Suprapubic skin (tissue), 4 donors: ENCODE results near the gene MRNIP. TPM values are rescaled to one million over a fixed set of nuclear protein-coding genes. Genes with fewer than 3 reads are reported as not detected.

Experiments used
- DNase-seq, 2 donors: peaks; one replicate each; pipeline ENCODE4 v3.0.0-alpha.2; 2019; ENCODE audit warnings: low spot score in 2 of 2
- H3K27ac ChIP-seq: fragments of 200-600 bp; sonication (generic); one replicate; pipeline ENCODE4 v1.5.1; 2019
- H3K27me3 ChIP-seq: fragments of 200-600 bp; sonication (generic); one replicate; pipeline ENCODE4 v1.5.1; 2019
- H3K36me3 ChIP-seq: fragments of 200-600 bp; sonication (generic); one replicate; pipeline ENCODE4 v1.5.1; 2019
- H3K4me1 ChIP-seq: fragments of 200-600 bp; sonication (generic); one replicate; pipeline ENCODE4 v1.5.1; 2019
- H3K4me3 ChIP-seq: fragments of 200-600 bp; sonication (generic); one replicate; pipeline ENCODE4 v1.5.1; 2019; ENCODE audit warnings: mild to moderate bottlenecking
- H3K9me3 ChIP-seq: fragments of 200-600 bp; sonication (generic); one replicate; pipeline ENCODE4 v1.5.1; 2019
- EP300 ChIP-seq: sonication (generic); formaldehyde crosslinking; IDR thresholded peaks from one replicate; pipeline ENCODE4 v1.6.1; 2017; ENCODE audit warnings: antibody characterized with exemption
- POLR2A ChIP-seq, 2 donors: fragments of 450-650 bp; IDR thresholded peaks; one replicate each; pipeline ENCODE4 v1.6.1; 2017; ENCODE audit warnings: antibody characterized with exemption in 2 of 2, mild to moderate bottlenecking in 2 of 2, moderate library complexity in 2 of 2
- POLR2AphosphoS5 ChIP-seq, 3 donors: sonication (generic); formaldehyde crosslinking; IDR thresholded peaks; one replicate each; pipeline ENCODE4 v1.6.1; 2017; ENCODE audit warnings: antibody characterized with exemption in 3 of 3
- WGBS: methylation state at CpG from one replicate; pipeline ENCODE4 v1.1.5; 2018; 5-methylcytosine and 5-hydroxymethylcytosine counted together
- total RNA-seq, 4 donors: library from RNA; depleted of rRNA; stranded (reverse); fragments of >200 nt; gene quantifications; one replicate each; pipeline ENCODE4 v1.1.0, GENCODE V29; 2016
- TF ChIP-seq, protein P1 (sequence below), 2 donors: fragments of 200-600 bp in 1 of 2; fragments of 450-650 bp in 1 of 2; sonication (generic) in 1 of 2; IDR thresholded peaks; one replicate each; pipeline ENCODE4 v1.5.1; 2016 to 2019; ENCODE audit warnings: antibody characterized with exemption in 2 of 2, mild to moderate bottlenecking in 1 of 2, moderate library complexity in 1 of 2

Gene MRNIP
- total RNA-seq, 4 donors from 2014 or later, result 11.6 to 102 (median 22.6) TPM

DNA sequence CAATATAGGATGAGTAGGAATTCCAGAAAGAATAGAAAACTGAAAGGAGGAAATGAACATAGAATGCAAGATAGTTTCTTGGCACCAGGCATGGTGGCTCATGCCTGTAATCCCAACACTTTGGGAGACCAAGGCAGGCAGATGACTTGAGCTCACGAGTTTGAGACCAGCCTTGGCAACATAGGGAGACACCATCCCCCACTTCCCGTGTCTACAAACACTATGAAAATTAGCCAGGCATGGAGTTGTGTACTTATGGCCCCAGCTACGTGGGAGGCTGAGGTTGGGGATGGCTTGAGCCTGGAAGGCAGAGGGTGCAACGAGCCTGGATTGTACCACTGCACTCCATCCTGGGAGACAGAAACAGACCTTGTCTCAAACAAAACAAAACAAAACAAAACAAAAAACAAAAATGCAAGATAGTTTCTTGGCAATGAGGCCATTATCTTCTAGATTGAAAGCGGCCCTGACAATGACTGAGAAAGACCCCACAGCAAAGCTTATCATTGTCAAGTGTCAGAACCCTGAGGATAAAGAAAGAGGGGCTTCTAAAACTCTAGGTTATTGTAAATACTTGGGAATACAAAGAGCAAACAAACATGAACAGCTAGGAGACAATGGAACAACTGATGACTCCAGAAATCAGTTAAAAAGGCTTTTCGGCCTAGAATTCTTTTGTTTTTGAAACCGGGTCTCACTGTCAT is 28.7 kb downstream of the MRNIP start:
- Histone ChIP-seq H3K36me3 (peaks cover 95% of the 10 kb centered on the region), H3K27ac (no peak overlapping the region), H3K27me3 (no peaks in the 10 kb centered on the region), H3K9me3 (no peaks in the 10 kb centered on the region), H3K4me3 (no peak overlapping the region), H3K4me1 (peaks cover 29% of the 10 kb centered on the region)
- TF ChIP-seq POLR2AphosphoS5 (IDR thresholded peaks at IDR 0.05) (no peak), EP300 (no peak), POLR2A (IDR thresholded peaks at IDR 0.05) (no peak)
- TF ChIP-seq, protein P1, sequence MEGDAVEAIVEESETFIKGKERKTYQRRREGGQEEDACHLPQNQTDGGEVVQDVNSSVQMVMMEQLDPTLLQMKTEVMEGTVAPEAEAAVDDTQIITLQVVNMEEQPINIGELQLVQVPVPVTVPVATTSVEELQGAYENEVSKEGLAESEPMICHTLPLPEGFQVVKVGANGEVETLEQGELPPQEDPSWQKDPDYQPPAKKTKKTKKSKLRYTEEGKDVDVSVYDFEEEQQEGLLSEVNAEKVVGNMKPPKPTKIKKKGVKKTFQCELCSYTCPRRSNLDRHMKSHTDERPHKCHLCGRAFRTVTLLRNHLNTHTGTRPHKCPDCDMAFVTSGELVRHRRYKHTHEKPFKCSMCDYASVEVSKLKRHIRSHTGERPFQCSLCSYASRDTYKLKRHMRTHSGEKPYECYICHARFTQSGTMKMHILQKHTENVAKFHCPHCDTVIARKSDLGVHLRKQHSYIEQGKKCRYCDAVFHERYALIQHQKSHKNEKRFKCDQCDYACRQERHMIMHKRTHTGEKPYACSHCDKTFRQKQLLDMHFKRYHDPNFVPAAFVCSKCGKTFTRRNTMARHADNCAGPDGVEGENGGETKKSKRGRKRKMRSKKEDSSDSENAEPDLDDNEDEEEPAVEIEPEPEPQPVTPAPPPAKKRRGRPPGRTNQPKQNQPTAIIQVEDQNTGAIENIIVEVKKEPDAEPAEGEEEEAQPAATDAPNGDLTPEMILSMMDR (IDR thresholded peaks at IDR 0.05), result no peak
- DNase-seq, result no peak
- WGBS, result 86% methylated on average over 7 of the region's 7 CpGs

DNA sequence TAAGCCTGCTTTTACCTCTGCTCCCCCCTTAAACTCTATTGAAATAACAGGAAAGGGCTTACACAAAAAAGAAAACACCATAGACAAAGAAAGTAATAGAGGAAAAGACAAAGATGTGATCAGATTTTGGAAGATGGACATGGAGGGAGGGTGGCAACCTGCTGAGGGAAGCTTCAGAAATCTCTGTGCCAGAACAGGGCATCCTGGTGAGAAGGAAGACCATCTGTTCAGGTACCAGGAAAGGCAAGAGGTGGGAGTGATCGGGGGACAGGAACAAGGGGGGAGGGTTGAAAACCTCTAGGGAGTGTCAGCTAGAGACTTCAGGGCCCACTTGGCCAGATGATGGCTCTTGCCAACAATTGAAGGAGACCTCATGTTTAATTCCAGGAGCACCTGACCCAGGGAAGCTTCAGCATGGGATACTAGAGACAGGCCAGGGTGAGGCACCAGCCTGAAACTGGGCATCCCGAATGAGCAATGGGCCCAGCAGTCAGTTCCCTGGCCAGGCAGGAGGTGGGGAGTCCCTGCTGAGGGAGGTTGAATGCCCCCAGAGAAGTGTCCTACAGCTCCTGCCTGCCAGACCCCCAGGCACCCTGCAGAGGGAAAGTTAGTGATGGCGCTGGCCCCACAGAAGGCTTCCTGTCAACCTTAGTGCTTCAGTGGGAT is 29.7 kb downstream of the MRNIP start:
- Histone ChIP-seq H3K27ac (no peak overlapping the region), H3K27me3 (no peaks in the 10 kb centered on the region), H3K36me3 (peaks cover 98% of the 10 kb centered on the region), H3K9me3 (no peaks in the 10 kb centered on the region), H3K4me1 (peaks cover 38% of the 10 kb centered on the region), H3K4me3 (no peak overlapping the region)
- WGBS, result 100% methylated on average over 2 of the region's 3 CpGs
- no peak for DNase-seq
- no peak for TF ChIP-seq POLR2AphosphoS5 (IDR thresholded peaks at IDR 0.05)
- TF ChIP-seq EP300, result no peak
- TF ChIP-seq, protein P1 (IDR thresholded peaks at IDR 0.05), result no peak
- no peak for TF ChIP-seq POLR2A (IDR thresholded peaks at IDR 0.05)

DNA sequence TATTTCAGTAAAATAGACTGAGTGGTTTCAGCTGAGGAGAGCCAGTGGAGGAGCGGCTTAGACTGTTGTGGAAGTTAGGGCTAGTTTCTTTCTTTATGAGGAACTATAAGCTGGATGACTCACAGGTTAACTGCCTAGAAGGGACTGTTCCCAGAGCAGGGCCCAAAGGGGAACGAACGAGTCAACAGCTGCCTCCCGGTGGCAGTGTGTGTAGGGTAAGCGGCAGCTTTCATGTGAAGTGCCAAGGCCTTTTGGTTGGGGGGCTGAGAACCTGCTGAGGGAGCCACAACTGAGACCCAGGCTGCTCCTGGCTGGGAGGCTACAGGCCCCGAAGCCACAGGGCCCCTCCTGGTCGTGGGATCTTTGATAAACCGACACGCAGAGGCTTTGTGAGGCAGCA is 30.9 kb downstream of the MRNIP start:
- WGBS, result 71% methylated on average over 9 of the region's 9 CpGs
- Histone ChIP-seq H3K4me1 (peaks cover 44% of the 10 kb centered on the region), H3K27ac (no peak overlapping the region), H3K9me3 (no peaks in the 10 kb centered on the region), H3K4me3 (no peak overlapping the region), H3K36me3 (peaks cover 95% of the 10 kb centered on the region), H3K27me3 (no peaks in the 10 kb centered on the region)
- no peak for DNase-seq
- TF ChIP-seq POLR2AphosphoS5 (IDR thresholded peaks at IDR 0.05) (no peak), EP300 (no peak), POLR2A (IDR thresholded peaks at IDR 0.05) (no peak)
- TF ChIP-seq, protein P1 (IDR thresholded peaks at IDR 0.05), result no peak

DNA sequence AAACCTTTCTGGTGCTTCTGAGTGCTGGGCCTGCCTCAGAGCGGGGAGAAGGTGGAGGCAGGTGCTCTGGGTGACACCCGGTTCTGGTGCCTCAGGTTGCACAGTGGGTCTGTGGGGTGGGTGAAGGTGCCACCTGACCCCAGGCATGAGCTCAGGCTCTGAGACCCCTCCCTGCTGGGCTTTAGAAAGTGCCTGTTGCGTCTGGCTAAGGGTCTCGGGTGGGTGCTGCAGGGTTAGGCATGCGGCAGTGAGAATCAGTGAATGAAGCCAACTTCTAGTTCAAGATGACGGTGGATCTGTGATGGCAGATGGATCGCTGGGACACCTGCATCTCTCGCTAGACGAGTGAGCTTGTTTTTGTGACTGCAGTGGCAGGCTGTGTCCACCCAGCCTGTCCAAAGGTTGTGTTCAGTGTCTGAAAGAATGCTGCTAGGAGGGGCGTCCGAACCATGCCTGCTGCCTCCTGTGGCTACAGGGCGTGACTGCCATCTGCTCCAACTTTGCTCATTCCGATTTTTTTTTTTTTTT is 32.9 kb downstream of the MRNIP start:
- no peak overlapping the region for H3K4me3 ChIP-seq
- TF ChIP-seq POLR2A (IDR thresholded peaks at IDR 0.05) (no peak), EP300 (no peak), POLR2AphosphoS5 (IDR thresholded peaks at IDR 0.05) (no peak)
- TF ChIP-seq, protein P1 (IDR thresholded peaks at IDR 0.05), result no peak
- no peak overlapping the region for H3K27ac ChIP-seq
- no peaks in the 10 kb centered on the region for H3K27me3 ChIP-seq
- H3K4me1 ChIP-seq, result peaks cover 53% of the 10 kb centered on the region
- no peak for DNase-seq
- WGBS, result 78% methylated on average over 13 of the region's 13 CpGs
- H3K9me3 ChIP-seq, result no peaks in the 10 kb centered on the region
- peaks cover 79% of the 10 kb centered on the region for H3K36me3 ChIP-seq

DNA sequence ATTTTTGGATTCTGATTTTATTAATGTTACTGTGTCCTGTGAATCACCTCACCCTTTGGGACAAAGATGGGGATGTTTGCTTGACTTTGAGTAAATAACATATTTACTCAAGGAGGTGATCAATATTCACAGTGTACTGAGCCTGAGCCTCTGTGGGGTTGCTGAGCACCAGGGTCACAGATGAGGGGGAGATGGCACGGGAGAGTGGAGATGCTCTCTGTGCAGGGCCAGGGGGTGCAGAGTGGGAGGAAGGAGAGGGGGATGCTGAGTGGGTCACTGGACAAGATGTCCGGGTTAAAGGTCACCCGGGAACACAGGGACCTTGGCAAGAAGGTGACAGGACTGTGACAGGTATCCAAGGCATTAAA is 33.9 kb downstream of the MRNIP start:
- H3K27ac ChIP-seq, result no peak overlapping the region
- DNase-seq, result no peak
- TF ChIP-seq EP300, result no peak
- H3K36me3 ChIP-seq, result peaks cover 70% of the 10 kb centered on the region
- 83% methylated on average over 3 of the region's 3 CpGs for WGBS
- no peaks in the 10 kb centered on the region for H3K9me3 ChIP-seq
- H3K4me1 ChIP-seq, result peaks cover 61% of the 10 kb centered on the region
- H3K4me3 ChIP-seq, result peak overlapping the region; percentile 98
- H3K27me3 ChIP-seq, result no peaks in the 10 kb centered on the region
